NCI-H446 (cell line): ENCODE results near the gene PTPRM.
"Not testable (repeated sequence)": the region's sequence is repeated elsewhere in the genome, so short reads cannot be mapped to it uniquely, and the experiment has no call there.

ENCODE experiments used
- DNase-seq, 2 experiments: peaks; one replicate each; lab custom pipeline; 2025; lab: John Stamatoyannopoulos, UW

The PTPRM gene

GRCh38 chr18:7946734-7947377 lies 379.7 kb downstream of the PTPRM start:
- DNase-seq, result no peak

- no peak for DNase-seq
Observed at GRCh38 chr18:7950380-7951136, 383.4 kb downstream of the PTPRM start.

- DNase-seq, result no peak
Observed at GRCh38 chr18:7953095-7953958, 386.2 kb downstream of the PTPRM start.

GRCh38 chr18:7954238-7954637 lies 387.1 kb downstream of the PTPRM start:
- DNase-seq, result no peak

- DNase-seq, result no peak
Observed at GRCh38 chr18:7955175-7955574, 388.1 kb downstream of the PTPRM start.

GRCh38 chr18:7957297-7957696 lies 390.2 kb downstream of the PTPRM start:
- no peak for DNase-seq

GRCh38 chr18:7958081-7958896 lies 391.2 kb downstream of the PTPRM start:
- no peak for DNase-seq

- no peak for DNase-seq
Observed at GRCh38 chr18:7958897-7959146, 391.7 kb downstream of the PTPRM start.

GRCh38 chr18:7966682-7967081 lies 399.6 kb downstream of the PTPRM start:
- not testable (repeated sequence) for DNase-seq

GRCh38 chr18:7974200-7974874 lies 407.2 kb downstream of the PTPRM start:
- DNase-seq, result no peak

- no peak for DNase-seq
Observed at GRCh38 chr18:7977897-7978296, 410.8 kb downstream of the PTPRM start.

GRCh38 chr18:7978834-7979233 lies 411.7 kb downstream of the PTPRM start:
- no peak for DNase-seq

GRCh38 chr18:7979714-7980113 lies 412.6 kb downstream of the PTPRM start:
- DNase-seq, result no peak

GRCh38 chr18:7980136-7980535 lies 413.0 kb downstream of the PTPRM start:
- no peak for DNase-seq

- no peak for DNase-seq
Observed at GRCh38 chr18:7980656-7981055, 413.5 kb downstream of the PTPRM start.

- DNase-seq, result no peak
Observed at GRCh38 chr18:7982216-7982615, 415.1 kb downstream of the PTPRM start.

GRCh38 chr18:7987284-7987976 lies 420.3 kb downstream of the PTPRM start:
- no peak for DNase-seq

GRCh38 chr18:7990670-7991069 lies 423.6 kb downstream of the PTPRM start:
- no peak for DNase-seq

- no peak for DNase-seq
Observed at GRCh38 chr18:8001711-8002301, 434.7 kb downstream of the PTPRM start.

GRCh38 chr18:8003878-8004675 lies 437.0 kb downstream of the PTPRM start:
- no peak for DNase-seq
